Choroid plexus epithelial cell (primary cell): ENCODE results near the gene LRRC10B.

Experiments used
- DNase-seq: peaks from one replicate; pipeline ENCODE4 v3.0.0-alpha.2; 2010; ENCODE audit warnings: low read depth
- H3K4me3 ChIP-seq: 2 replicates; pipeline ENCODE4 v1.5.1; 2011; ENCODE audit warnings: low read depth, mild to moderate bottlenecking, control low read depth, low read length, moderate library complexity
- TF ChIP-seq, protein P1 (sequence below): conservative IDR thresholded peaks from 2 replicates; pipeline ENCODE4 v1.5.1; 2011; ENCODE audit warnings: low read depth, mild to moderate bottlenecking, control low read depth, inconsistent platforms, low read length, moderate library complexity

Gene LRRC10B

GRCh38 chr11:61480261-61480993, 28.1 kb upstream of the LRRC10B start:
- DNase-seq, result no peak
- H3K4me3 ChIP-seq, result no peak overlapping the region
- TF ChIP-seq, protein P1, sequence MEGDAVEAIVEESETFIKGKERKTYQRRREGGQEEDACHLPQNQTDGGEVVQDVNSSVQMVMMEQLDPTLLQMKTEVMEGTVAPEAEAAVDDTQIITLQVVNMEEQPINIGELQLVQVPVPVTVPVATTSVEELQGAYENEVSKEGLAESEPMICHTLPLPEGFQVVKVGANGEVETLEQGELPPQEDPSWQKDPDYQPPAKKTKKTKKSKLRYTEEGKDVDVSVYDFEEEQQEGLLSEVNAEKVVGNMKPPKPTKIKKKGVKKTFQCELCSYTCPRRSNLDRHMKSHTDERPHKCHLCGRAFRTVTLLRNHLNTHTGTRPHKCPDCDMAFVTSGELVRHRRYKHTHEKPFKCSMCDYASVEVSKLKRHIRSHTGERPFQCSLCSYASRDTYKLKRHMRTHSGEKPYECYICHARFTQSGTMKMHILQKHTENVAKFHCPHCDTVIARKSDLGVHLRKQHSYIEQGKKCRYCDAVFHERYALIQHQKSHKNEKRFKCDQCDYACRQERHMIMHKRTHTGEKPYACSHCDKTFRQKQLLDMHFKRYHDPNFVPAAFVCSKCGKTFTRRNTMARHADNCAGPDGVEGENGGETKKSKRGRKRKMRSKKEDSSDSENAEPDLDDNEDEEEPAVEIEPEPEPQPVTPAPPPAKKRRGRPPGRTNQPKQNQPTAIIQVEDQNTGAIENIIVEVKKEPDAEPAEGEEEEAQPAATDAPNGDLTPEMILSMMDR, result no peak

DNA sequence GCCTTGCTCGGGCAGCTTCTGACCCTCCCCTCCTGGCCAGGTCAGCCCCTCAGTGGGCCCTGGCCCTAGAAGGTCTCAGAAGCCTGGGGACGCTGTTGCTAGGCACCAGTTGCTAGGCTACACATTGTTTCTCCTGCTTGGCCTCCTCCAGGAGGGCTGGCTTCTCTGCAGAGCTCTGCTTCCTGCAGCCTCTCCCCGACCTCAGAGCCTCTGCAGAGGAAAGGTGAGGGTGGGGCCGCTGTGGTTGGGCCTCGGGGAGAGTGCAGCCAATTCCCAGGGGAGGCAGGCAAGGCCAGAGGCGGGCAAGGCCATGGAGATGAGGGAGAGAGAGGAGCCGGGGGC, 27.6 kb upstream of the LRRC10B start:
- peak; percentile 50 for DNase-seq
- no peak overlapping the region for H3K4me3 ChIP-seq
- TF ChIP-seq, protein P1, result no peak

DNA sequence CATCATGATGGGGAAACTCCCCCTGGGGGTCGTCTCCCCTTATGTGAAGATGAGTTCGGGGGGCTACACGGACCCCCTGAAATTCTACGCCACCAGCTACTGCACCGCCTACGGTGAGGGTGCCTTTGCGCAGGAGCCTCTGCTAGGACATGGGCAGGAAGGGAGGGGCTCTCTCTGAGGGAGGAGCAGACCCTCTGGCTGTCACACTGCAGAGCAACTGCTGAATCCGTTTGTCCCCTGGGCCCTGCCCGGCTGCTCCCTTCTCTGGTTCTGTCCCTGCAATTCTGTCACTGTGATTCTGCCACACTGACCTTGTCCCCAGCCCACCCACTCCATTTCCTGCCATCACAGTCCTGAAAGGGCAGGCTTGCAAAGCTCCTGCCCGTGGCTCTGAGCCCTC, 26.7 kb upstream of the LRRC10B start:
- TF ChIP-seq, protein P1, result no peak
- DNase-seq, result no peak
- H3K4me3 ChIP-seq, result no peak overlapping the region

GRCh38 chr11:61482513-61482912, 26.0 kb upstream of the LRRC10B start:
- TF ChIP-seq, protein P1, result peak; percentile 70
- no peak for DNase-seq
- H3K4me3 ChIP-seq, result no peak overlapping the region

DNA sequence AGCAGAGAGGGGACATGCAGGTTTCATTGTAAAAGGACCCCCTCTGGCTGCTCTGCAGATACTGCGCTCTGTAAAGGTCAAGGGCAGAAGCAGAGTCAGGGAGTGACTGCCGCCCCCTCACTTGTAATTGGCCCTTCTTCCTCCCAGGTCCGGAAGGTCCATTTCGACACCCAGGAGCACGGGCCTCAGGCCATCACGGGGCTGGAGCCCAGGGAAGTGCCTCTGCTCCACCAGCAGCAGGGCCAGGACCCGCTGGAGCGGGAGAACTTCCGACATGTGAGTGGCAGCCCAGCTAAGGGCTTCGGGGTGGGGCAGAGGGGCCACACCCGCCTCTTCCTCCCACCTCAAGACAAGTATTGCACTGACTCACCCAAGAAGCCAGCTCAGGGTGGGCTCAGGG, 24.0 kb upstream of the LRRC10B start:
- TF ChIP-seq, protein P1, result no peak
- no peak for DNase-seq
- H3K4me3 ChIP-seq, result no peak overlapping the region

- no peak for DNase-seq
- TF ChIP-seq, protein P1, result no peak
- no peak overlapping the region for H3K4me3 ChIP-seq
Measured at GRCh38 chr11:61485080-61485479, 23.5 kb upstream of the LRRC10B start.

GRCh38 chr11:61486011-61486620, 22.4 kb upstream of the LRRC10B start:
- no peak for DNase-seq
- TF ChIP-seq, protein P1, result no peak
- H3K4me3 ChIP-seq, result no peak overlapping the region
